Colonic mucosa (tissue), 4 donors: ENCODE results near the gene MTIF3. TPM values are rescaled to one million over a fixed set of nuclear protein-coding genes. Genes with fewer than 3 reads are reported as not detected.

ENCODE experiments used
- DNase-seq: peaks from one replicate; pipeline ENCODE4 v3.0.0-alpha.2; 2020
- H3K27ac ChIP-seq: fragments of 200-600 bp; one replicate; pipeline ENCODE4 v1.8.0; 2021
- H3K27me3 ChIP-seq: fragments of 200-600 bp; one replicate; pipeline ENCODE4 v1.8.0; 2021
- H3K36me3 ChIP-seq: fragments of 200-600 bp; one replicate; pipeline ENCODE4 v1.8.0; 2021
- H3K4me1 ChIP-seq: fragments of 200-600 bp; one replicate; pipeline ENCODE4 v1.8.0; 2021; ENCODE audit warnings: mild to moderate bottlenecking
- H3K4me3 ChIP-seq: fragments of 200-600 bp; one replicate; pipeline ENCODE4 v1.8.0; 2021
- H3K9ac ChIP-seq, 2 donors: one replicate each; pipeline ENCODE4 v1.7.0; 2013; ENCODE audit warnings: control low read depth in 2 of 2, low read depth in 2 of 2, low read length in 2 of 2
- H3K9me3 ChIP-seq: fragments of 200-600 bp; one replicate; pipeline ENCODE4 v1.8.0; 2021
- CTCF ChIP-seq: fragments of 200-600 bp; IDR thresholded peaks from one replicate; pipeline ENCODE4 v1.8.0; 2022; ENCODE audit warnings: antibody characterized with exemption, mild to moderate bottlenecking
- intact Hi-C: fragments of 100-400 bp; cut with DNase I; formaldehyde crosslinking; loops from one replicate; pipeline ENCODE4 v1.14.1; 2022
- total RNA-seq, 2 donors: library from RNA; stranded (reverse); fragmentation: NEBNext Ultra II Directional in 1 of 2; extraction: Animal tissue kit (Norgen Biotek cat#: 25700) in 1 of 2; gene quantifications; one replicate each; pipeline ENCODE4 v1.2.1, GENCODE V29; 2021
- donor health status: healthy.
- donor health status: DM: no; HTN: no; CAD: no.
- donor health status: DM: no; HTN: no; CAD: no.

MTIF3 gene
- total RNA-seq, 2 donors from 2014 or later = 53.7 to 65.1 TPM

- Histone ChIP-seq H3K4me1 (peaks cover 9% of the 10 kb centered on the region), H3K27me3 (no peaks in the 10 kb centered on the region), H3K9ac (peak overlapping the region in 1 of 2 donors; percentile 15), H3K9me3 (no peaks in the 10 kb centered on the region), H3K4me3 (no peak overlapping the region), H3K27ac (peak overlapping the region; percentile 39), H3K36me3 (no peaks in the 10 kb centered on the region)
- DNase-seq = peak; percentile 61
- TF ChIP-seq CTCF = no peak
- intact Hi-C loops = no loop called here
Observed at GRCh38 chr13:27442071-27442647, 8.2 kb downstream of the MTIF3 start.

GRCh38 chr13:27440408-27440807 is 10.0 kb downstream of the MTIF3 start:
- intact Hi-C loops = no loop called here
- no peak overlapping the region for H3K4me3 ChIP-seq
- H3K9ac ChIP-seq = no peak overlapping the region
- no peaks in the 10 kb centered on the region for H3K9me3 ChIP-seq
- H3K27me3 ChIP-seq = no peaks in the 10 kb centered on the region
- peaks cover under 1% of the 10 kb centered on the region for H3K36me3 ChIP-seq
- no peak for DNase-seq
- no peak overlapping the region for H3K27ac ChIP-seq
- no peak for TF ChIP-seq CTCF
- peaks cover 9% of the 10 kb centered on the region for H3K4me1 ChIP-seq

- TF ChIP-seq CTCF = no peak
- no peak overlapping the region for H3K4me3 ChIP-seq
- intact Hi-C loops = no loop called here
- H3K9me3 ChIP-seq = no peaks in the 10 kb centered on the region
- H3K9ac ChIP-seq = no peak overlapping the region
- peaks cover 3% of the 10 kb centered on the region for H3K36me3 ChIP-seq
- no peaks in the 10 kb centered on the region for H3K27me3 ChIP-seq
- peaks cover 9% of the 10 kb centered on the region for H3K4me1 ChIP-seq
- H3K27ac ChIP-seq = no peak overlapping the region
- no peak for DNase-seq
Observed at GRCh38 chr13:27437126-27437525, 13.2 kb downstream of the MTIF3 start.

GRCh38 chr13:27432611-27433210 is 17.7 kb downstream of the MTIF3 start:
- no peaks in the 10 kb centered on the region for H3K27me3 ChIP-seq

GRCh38 chr13:27432180-27432579 is 18.2 kb downstream of the MTIF3 start:
- no peak for TF ChIP-seq CTCF
- DNase-seq = no peak
- Histone ChIP-seq H3K27me3 (no peaks in the 10 kb centered on the region), H3K4me1 (peaks cover 2% of the 10 kb centered on the region), H3K9ac (no peak overlapping the region), H3K4me3 (no peak overlapping the region), H3K27ac (no peak overlapping the region), H3K9me3 (no peaks in the 10 kb centered on the region), H3K36me3 (peaks cover 18% of the 10 kb centered on the region)
- intact Hi-C loops = no loop called here

More at GRCh38 chr13:27432611-27433210, 17.7 kb downstream of the MTIF3 start:
- H3K4me1 ChIP-seq = no peaks in the 10 kb centered on the region
- H3K9ac ChIP-seq = no peak overlapping the region
- peaks cover 18% of the 10 kb centered on the region for H3K36me3 ChIP-seq
- H3K9me3 ChIP-seq = no peaks in the 10 kb centered on the region
- H3K27ac ChIP-seq = no peak overlapping the region
- no peak for TF ChIP-seq CTCF
- DNase-seq = no peak
- intact Hi-C loops = no loop called here
- H3K4me3 ChIP-seq = no peak overlapping the region
